K562 (cell line): Measurements from ENCODE around the gene SLC25A21. TPM values are rescaled to one million over a fixed set of nuclear protein-coding genes. Genes with fewer than 3 reads are reported as not detected.

Experiments used
- ASH1L ChIP-seq: fragments of 450-650 bp; IDR thresholded peaks from 2 replicates; pipeline ENCODE4 v1.6.1; 2018; ENCODE audit warnings: borderline replicate concordance, mild to moderate bottlenecking, low read depth; ENCODE audit not compliant: partially characterized antibody
- ATF4 ChIP-seq: fragments of 450-650 bp; formaldehyde crosslinking; IDR thresholded peaks from 2 replicates; pipeline ENCODE4 v1.4.0; 2022; ENCODE audit warnings: mild to moderate bottlenecking, moderate library complexity
- BHLHE40 ChIP-seq: IDR thresholded peaks from 2 replicates; pipeline ENCODE4 v1.6.1; 2011; ENCODE audit warnings: low read length, improper control_type of control experiment
- CREB1 ChIP-seq, 2 experiments: sonication (generic) in 1 of 2; formaldehyde crosslinking in 1 of 2; IDR thresholded peaks; 2 replicates each; pipeline versions ENCODE4 v1.6.1 to v1.8.0; 2012 to 2022; ENCODE audit warnings: inconsistent platforms in 1 of 2, mild to moderate bottlenecking in 1 of 2, missing genetic modification reagents in 1 of 2, moderate library complexity in 1 of 2
- DACH1 ChIP-seq: fragments of 450-650 bp; IDR thresholded peaks from 2 replicates; pipeline ENCODE4 v1.6.1; 2018; ENCODE audit not compliant: partially characterized antibody
- E2F1 ChIP-seq: sonication (generic); formaldehyde crosslinking; IDR thresholded peaks from 2 replicates; pipeline ENCODE4 v1.8.1; 2023; ENCODE audit warnings: mild to moderate bottlenecking, missing genetic modification reagents, moderate library complexity
- EP400 ChIP-seq: fragments of 450-650 bp; IDR thresholded peaks from 2 replicates; pipeline ENCODE4 v1.6.1; 2017; ENCODE audit warnings: antibody characterized with exemption, mild to moderate bottlenecking, moderate library complexity
- FOXP4 ChIP-seq: sonication (generic); formaldehyde crosslinking; IDR thresholded peaks from 2 replicates; pipeline ENCODE4 v1.8.0; 2022; ENCODE audit warnings: mild to moderate bottlenecking, missing genetic modification reagents, borderline replicate concordance
- HCFC1 ChIP-seq: IDR thresholded peaks from 2 replicates; pipeline ENCODE4 v1.6.1; 2012; ENCODE audit warnings: low read depth, low read length, improper control_type of control experiment
- L3MBTL2 ChIP-seq: fragments of 450-650 bp; IDR thresholded peaks from 2 replicates; pipeline ENCODE4 v1.6.1; 2016; ENCODE audit warnings: mild to moderate bottlenecking, moderate library complexity
- MYBL2 ChIP-seq, 2 experiments: fragments of 450-650 bp in 1 of 2; sonication (generic) in 1 of 2; formaldehyde crosslinking in 1 of 2; IDR thresholded peaks; 2 replicates each; pipeline versions ENCODE4 v1.6.1 to v1.8.1; 2017 to 2022; ENCODE audit warnings: borderline replicate concordance in 1 of 2, inconsistent platforms in 1 of 2, low read depth in 1 of 2, mild to moderate bottlenecking in 1 of 2, missing genetic modification reagents in 1 of 2, moderate library complexity in 1 of 2
- PTTG1 ChIP-seq: fragments of 450-650 bp; IDR thresholded peaks from 2 replicates; pipeline ENCODE4 v1.6.1; 2016; ENCODE audit warnings: low read depth, mild to moderate bottlenecking, missing genetic modification characterization, missing compliant biosample characterization
- RBBP5 ChIP-seq: fragments of 200-600 bp; sonication (generic); IDR thresholded peaks from 2 replicates; pipeline ENCODE4 v1.6.1; 2012; ENCODE audit warnings: borderline replicate concordance, mild to moderate bottlenecking, low read length, control low read depth, inconsistent platforms; ENCODE audit not compliant: insufficient read depth, poor library complexity, severe bottlenecking
- TBL1XR1 ChIP-seq, 2 experiments: IDR thresholded peaks; 2 replicates each; pipeline ENCODE4 v1.6.1; 2012; ENCODE audit warnings: improper control_type of control experiment in 2 of 2, low read length in 2 of 2, mild to moderate bottlenecking in 1 of 2
- TFAM ChIP-seq: fragments of 250-450 bp; sonication (Bioruptor Pico); conservative IDR thresholded peaks from 2 replicates; pipeline ENCODE4 v1.5.0; 2021; ENCODE audit warnings: mild to moderate bottlenecking, moderate library complexity
- ZNF23 ChIP-seq: fragments of 250-450 bp; sonication (Bioruptor Pico); IDR thresholded peaks from 2 replicates; pipeline ENCODE4 v1.4.0; 2020; ENCODE audit warnings: mild to moderate bottlenecking
- ZNF395 ChIP-seq: fragments of 200-800 bp; sonication (Bioruptor generic); IDR thresholded peaks from 2 replicates; pipeline ENCODE4 v1.6.1; 2017; ENCODE audit warnings: missing genetic modification characterization, missing compliant biosample characterization
- ZNF512 ChIP-seq: IDR thresholded peaks from 2 replicates; pipeline ENCODE4 v1.6.1; 2016; ENCODE audit warnings: missing genetic modification characterization, missing compliant biosample characterization
- polyA plus RNA-seq, 8 experiments: library from polyadenylated mRNA; depleted of rRNA in 4 of 8; stranded (reverse) in 5 of 8; unstranded in 3 of 8; fragments of >200 nt; fragmentation: Nextera tagmentation in 2 of 8; fragmentation: Illumina TruSeq in 1 of 8; extraction: Ambion mirVana in 2 of 8; extraction: Trizol in 1 of 8; gene quantifications; 2 replicates each; pipeline versions ENCODE4 v1.2.1 to v1.2.3, GENCODE V29; 2011 to 2014; ENCODE audit warnings: inconsistent platforms in 1 of 8, missing spikeins in 1 of 8
- total RNA-seq, 7 experiments: library from RNA; depleted of rRNA in 6 of 7; stranded (reverse); fragments of >200 nt in 6 of 7; fragmentation: Illumina TruSeq in 2 of 7; extraction: Trizol in 2 of 7; gene quantifications; 2 replicates each; pipeline versions ENCODE4 v1.2.1 to v1.2.3, GENCODE V29; 2011 to 2021; ENCODE audit warnings: low replicate concordance in 1 of 7

Gene SLC25A21
- total and polyA plus RNA-seq, 9 of the 15 experiments (the other 6 are each of a cell fraction or from before 2014, with no cell fraction given): 15.2 to 46.7 (median 28.7) TPM

- no peak for TF ChIP-seq E2F1 (CRISPR knock-in tag)
- TF ChIP-seq ZNF395 (CRISPR knock-in tag): peak; percentile 98
- no peak for TF ChIP-seq ZNF512
- TF ChIP-seq ASH1L: no peak
- peak; percentile 91 for TF ChIP-seq ATF4
- TF ChIP-seq TBL1XR1 (IDR thresholded peaks at IDR 0.05; ENCODE audit: low read length in 2 of 2): peak in 1 of 2 experiments; percentile 13; a peak in 1 of 4 replicates
- no peak for TF ChIP-seq TFAM (CRISPR knock-in tag)
- peak; percentile 97 for TF ChIP-seq PTTG1 (tag)
- TF ChIP-seq FOXP4 (CRISPR knock-in tag): no peak
- no peak for TF ChIP-seq RBBP5
- 0 out of 2 replicates have a peak, but pooled peaks have one; percentile 6 for TF ChIP-seq L3MBTL2
- no peak for TF ChIP-seq MYBL2 (IDR thresholded peaks at IDR 0.05; ENCODE audit: low read depth)
- no peak for TF ChIP-seq MYBL2 (CRISPR knock-in tag; IDR thresholded peaks at IDR 0.05; ENCODE audit: borderline replicate concordance)
- no peak for TF ChIP-seq CREB1 (IDR thresholded peaks at IDR 0.05)
- no peak for TF ChIP-seq CREB1 (CRISPR knock-in tag; IDR thresholded peaks at IDR 0.05)
- no peak for TF ChIP-seq BHLHE40
- no peak for TF ChIP-seq HCFC1
- peak; percentile 89 for TF ChIP-seq ZNF23
- TF ChIP-seq EP400: no peak; the same call in 1 of the 2 replicates
- TF ChIP-seq DACH1: peak; percentile 85
Observed at GRCh38 chr14:37167151-37168047, 5.0 kb downstream of the SLC25A21 start (continued).
